G401 (cell line): ENCODE measurements around the gene DYRK3. TPM values are rescaled to one million over a fixed set of nuclear protein-coding genes. Genes with fewer than 3 reads are reported as not detected.

Experiments
- DNase-seq: peaks from one replicate; pipeline ENCODE4 v3.0.0-alpha.2; 2015; ENCODE audit warnings: low spot score
- in situ Hi-C: cut with HindIII; loops from 2 replicates; pipeline ENCODE4 v1.10.0; 2016; ENCODE audit warnings: low sequenced_read_pairs, mixed read lengths
- total RNA-seq: library from RNA; depleted of rRNA; stranded (reverse); fragments of >200 nt; shearing (Covaris generic); gene quantifications from 2 replicates; pipeline ENCODE4 v1.2.3, GENCODE V29; 2014

Gene DYRK3
- total RNA-seq, 1 experiment from 2014 or later = 22.2 TPM

DNA sequence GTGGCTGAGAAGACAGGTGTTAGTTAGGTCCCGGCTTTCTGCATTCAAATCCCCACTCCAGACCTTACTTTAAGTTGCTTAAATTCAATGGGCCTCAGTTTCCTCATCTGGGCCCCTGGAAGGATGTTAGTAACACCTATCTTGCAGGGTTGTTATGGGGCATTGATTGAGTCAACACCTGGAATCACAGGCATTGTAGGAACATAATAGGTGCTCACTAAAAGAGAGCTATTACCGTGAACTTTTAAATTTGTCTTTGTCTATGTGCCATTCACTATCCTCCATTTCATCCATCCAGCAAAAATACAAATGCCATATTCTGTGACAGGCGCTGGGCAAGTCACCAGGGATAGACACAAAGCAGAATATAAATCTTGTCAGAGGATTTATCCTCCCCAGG, 38.9 kb downstream of the DYRK3 start:
- DNase-seq = no peak
- in situ Hi-C loops = no loop called here

DNA sequence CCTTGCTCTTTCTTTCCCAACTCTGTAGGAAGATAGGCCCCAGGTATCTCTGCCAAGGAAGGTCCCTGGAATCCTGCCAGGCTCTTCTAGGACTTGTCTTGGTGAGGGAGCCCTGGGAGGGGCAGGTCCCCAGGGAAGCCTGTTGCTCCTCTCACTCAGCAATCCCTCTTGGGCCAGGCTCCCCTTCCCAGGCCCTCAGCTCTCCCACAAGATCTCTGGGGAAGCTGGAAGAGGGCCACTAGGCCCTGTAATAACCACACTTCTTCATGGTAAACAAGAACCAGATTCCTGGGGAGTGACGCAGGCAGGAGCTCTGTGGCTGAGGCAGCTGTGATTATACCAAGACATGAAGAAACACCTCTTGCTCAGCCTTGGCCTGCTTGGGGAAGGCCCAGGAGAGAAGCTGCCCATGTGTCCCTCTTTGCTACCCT, 39.4 kb downstream of the DYRK3 start:
- in situ Hi-C loops = no loop called here
- DNase-seq = no peak

DNA sequence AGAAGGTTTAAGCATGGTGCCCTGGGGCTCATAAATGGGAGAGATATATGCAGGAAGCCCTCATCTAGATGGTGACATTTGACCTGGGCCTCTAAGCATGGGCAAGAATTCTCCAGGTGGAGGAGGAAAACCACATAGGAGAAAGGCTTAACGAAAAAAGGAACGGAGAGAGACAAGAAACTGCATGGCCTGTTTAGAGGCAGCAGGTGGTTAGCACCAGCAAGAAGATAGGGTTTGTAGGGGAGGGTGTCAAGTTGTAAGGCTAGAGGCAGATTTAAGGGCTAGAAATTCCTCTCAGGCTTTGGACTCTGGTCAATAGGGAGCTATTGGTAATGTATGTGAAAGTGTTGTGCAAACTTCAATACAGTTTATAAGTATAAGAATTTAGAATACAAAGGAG, 41.2 kb downstream of the DYRK3 start:
- in situ Hi-C loops = no loop called here
- DNase-seq = no peak

DNA sequence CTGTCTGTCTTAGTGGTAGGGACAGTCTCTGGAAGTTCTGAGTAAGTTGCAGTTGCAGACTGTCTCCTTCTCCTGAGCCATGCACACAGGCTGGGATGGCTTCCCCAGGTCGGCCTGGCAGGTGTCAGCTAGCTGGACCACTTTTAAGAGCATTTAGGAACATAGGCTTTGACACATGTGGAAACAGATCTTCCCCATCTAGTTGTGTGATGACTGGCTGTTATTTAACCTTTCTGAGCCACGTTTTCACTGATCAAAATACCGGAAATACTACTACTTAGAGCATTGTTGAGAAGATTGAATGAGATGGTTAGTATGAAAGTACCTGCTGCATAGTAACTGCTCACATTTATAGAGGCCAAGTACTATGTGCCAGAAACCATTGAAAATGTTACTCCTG, 43.2 kb downstream of the DYRK3 start:
- in situ Hi-C loops = no loop called here
- DNase-seq = no peak

GRCh38 chr1:206679738-206680211, 44.4 kb downstream of the DYRK3 start:
- DNase-seq = no peak
- in situ Hi-C loops = no loop called here

- DNase-seq = no peak
- in situ Hi-C loops = no loop called here
These were observed 44.9 kb downstream of the DYRK3 start for GRCh38 chr1:206680279-206680678.

- DNase-seq = no peak
- in situ Hi-C loops = no loop called here
These were observed 46.0 kb downstream of the DYRK3 start for GRCh38 chr1:206681359-206681758.

GRCh38 chr1:206682111-206682510, 46.8 kb downstream of the DYRK3 start:
- DNase-seq = no peak
- in situ Hi-C loops = no loop called here

GRCh38 chr1:206683313-206683712, 48.0 kb downstream of the DYRK3 start:
- in situ Hi-C loops = no loop called here
- DNase-seq = no peak

DNA sequence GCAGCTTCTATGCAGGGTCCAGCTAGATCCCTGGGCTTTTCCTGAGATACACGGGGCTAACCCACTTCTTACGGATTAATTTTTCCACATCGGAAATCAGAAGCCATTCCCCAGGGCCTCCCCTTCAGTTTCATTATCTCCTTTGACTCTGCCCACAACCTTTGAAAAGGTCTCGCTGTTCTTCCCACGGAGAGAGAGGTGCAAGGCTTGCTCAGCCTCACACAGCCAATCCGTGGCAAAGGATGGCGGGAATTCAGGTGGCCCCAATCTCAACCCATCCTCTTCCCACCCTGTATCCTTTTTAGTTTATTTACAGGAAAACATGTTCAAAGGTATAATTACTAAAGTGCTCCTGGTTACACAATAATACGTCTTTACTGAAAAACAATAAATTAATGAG, 48.7 kb downstream of the DYRK3 start:
- in situ Hi-C loops = no loop called here
- DNase-seq = no peak

GRCh38 chr1:206684478-206685333, 49.4 kb downstream of the DYRK3 start, which contains the start of gene MAPKAPK2:
MAPKAPK2 (plus strand) TSS chr1:206684905; CDS start chr1:206685230, 325 bp downstream.
- peak; percentile 80 for DNase-seq
- in situ Hi-C loops = no loop called here

DNA sequence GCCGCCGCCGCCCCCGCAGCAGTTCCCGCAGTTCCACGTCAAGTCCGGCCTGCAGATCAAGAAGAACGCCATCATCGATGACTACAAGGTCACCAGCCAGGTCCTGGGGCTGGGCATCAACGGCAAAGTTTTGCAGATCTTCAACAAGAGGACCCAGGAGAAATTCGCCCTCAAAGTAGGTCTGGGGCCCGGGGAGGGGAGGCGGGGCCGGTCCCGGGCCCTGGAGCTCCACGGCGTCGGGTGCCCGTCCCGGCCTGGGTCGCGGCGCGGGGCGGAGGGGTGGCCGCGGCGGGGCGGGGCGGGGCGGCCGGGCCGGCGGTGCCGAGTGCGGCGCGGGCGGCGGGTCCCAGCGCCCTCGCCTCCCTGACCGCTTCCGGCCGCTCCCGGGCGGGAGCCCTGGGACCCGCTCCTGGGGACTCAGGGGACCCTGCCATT, 50.0 kb downstream of the DYRK3 start:
- in situ Hi-C loops = no loop called here

GRCh38 chr1:206685769-206686477, 50.6 kb downstream of the DYRK3 start:
- peak; percentile 47 for DNase-seq
- in situ Hi-C loops = no loop called here

More for the DNA sequence above, 50.0 kb downstream of the DYRK3 start:
- no peak for DNase-seq

- DNase-seq = no peak
- in situ Hi-C loops = no loop called here
These were observed 51.3 kb downstream of the DYRK3 start for GRCh38 chr1:206686478-206687249.

DNA sequence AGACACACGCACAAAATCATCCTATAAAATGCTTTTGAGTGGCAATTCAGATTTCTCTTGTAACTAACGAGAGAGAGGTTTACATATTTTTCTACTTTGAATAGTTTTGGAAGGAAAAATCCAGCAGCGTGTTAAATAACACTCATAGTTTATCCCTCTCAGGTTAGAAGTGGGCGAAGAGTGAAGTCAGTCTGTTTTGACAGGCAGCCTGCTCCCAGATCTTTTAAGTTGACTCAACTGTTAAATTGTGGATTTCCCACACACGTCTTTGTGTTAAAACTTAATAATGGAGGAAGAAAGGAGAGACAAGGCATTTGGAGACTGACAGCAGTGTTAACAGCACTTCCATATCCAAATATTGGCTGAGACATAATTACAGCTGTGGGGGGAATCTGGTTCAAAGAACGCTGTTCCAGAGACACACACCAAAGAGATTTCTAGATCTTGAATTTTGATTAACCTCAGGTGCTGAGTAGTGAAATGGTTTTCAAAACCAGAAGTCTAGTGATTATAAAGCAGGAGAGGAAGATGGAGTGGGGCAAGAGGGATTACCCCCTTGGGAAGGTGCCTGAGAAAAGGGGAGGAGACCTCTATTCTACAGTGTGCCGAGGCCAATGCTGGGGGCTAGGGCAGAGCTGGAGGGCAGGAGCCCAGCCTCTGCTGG, 52.0 kb downstream of the DYRK3 start:
- DNase-seq = no peak
- in situ Hi-C loops = no loop called here

GRCh38 chr1:206687915-206688442, 52.6 kb downstream of the DYRK3 start:
- no peak for DNase-seq
- in situ Hi-C loops = no loop called here

- in situ Hi-C loops = no loop called here
- peak; percentile 92 for DNase-seq
These were observed 55.2 kb downstream of the DYRK3 start for GRCh38 chr1:206690516-206690915.

- peak; percentile 45 for DNase-seq
- in situ Hi-C loops = no loop called here
These were observed 56.3 kb downstream of the DYRK3 start for GRCh38 chr1:206691604-206692003.

DNA sequence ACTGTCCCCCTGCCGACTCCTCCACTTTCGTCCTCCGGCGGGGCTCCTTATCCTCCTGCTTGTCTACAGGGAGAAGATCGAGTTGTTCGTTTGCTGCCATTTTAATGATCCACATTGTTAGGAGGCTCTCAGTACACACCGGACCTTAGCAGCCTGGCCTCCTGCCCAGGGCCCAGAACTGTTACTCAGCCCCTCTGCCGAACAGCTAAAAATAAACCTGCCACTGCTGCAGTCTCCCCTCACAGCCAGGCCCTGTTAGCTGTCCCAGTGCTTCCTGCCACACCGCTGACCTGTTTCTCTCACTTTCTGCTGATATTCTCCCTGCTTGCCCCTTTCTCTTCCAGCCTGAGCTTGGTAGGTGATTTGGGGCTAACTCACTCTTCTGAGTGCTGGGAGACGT, 57.7 kb downstream of the DYRK3 start:
- peak; percentile 87 for DNase-seq
- in situ Hi-C loops = no loop called here
